Activated CD4-positive, alpha-beta T cell treated with anti-CD3 and anti-CD28 coated beads for 4 hours (primary cell): ENCODE data around the gene TM4SF1.

ENCODE experiments used
- DNase-seq, 2 donors: peaks; one replicate each; pipeline ENCODE4 v3.0.0-alpha.2; 2020

Gene TM4SF1

GRCh38 chr3:149374391-149374790, 3.1 kb downstream of the TM4SF1 start:
- no peak for DNase-seq

DNA sequence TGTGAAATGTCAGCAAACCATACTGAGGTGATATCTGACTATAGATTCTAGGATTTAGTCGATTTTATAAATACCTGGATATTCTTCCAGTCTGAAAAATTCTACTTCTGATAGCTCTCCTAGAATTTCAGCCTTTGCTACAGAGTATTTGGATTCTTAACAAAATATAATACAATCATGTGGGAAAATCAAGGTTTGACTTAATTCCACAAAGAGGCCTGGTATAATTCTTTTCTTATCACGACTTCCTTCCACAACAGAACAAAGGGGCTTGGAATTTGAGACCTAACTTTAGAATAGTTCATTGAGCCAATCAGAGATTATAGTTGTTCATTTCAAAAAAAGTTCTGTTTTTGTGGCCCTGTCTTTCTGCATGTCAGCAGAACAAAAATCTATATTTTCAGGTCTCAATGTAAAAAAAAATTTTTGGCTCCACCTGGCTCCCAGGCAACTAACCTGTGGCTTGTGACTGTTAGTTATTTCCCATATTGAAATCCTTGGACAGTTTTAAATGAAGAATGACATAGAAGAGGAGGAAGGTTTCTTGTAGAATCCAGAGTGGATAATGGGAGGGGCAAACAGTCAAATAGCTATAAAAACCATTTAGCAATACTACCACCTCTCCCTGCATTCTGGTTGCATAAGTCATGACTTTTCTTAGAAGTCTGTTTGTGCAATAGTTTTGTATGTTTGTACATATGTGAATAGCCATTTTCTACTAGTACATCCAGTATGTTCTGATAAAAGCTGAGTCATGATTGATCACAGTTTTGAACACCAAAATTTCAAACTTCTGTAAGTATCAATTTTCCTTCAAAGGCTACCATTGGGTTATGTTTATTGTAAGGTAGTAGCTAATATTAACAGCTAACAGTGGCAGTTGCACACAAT, 4.0 kb downstream of the TM4SF1 start:
- DNase-seq, result no peak

DNA sequence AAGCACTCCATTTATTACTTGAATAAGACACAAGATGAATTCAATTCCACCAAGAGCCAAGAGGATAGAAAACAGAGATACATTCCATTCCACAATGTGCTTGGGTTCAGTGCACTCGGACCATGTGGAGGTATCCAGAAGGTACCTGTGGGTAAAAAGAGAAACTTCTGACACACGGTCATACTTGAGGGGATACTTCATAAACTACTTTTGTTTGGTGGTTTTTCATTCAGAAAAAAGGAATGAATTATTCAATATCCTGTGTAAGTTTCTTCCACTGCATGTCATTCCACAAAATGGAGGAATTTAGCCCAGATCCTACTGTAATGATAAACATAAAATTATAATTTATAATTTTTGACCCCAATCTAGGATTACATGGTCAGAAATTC, 5.7 kb downstream of the TM4SF1 start:
- no peak for DNase-seq

DNA sequence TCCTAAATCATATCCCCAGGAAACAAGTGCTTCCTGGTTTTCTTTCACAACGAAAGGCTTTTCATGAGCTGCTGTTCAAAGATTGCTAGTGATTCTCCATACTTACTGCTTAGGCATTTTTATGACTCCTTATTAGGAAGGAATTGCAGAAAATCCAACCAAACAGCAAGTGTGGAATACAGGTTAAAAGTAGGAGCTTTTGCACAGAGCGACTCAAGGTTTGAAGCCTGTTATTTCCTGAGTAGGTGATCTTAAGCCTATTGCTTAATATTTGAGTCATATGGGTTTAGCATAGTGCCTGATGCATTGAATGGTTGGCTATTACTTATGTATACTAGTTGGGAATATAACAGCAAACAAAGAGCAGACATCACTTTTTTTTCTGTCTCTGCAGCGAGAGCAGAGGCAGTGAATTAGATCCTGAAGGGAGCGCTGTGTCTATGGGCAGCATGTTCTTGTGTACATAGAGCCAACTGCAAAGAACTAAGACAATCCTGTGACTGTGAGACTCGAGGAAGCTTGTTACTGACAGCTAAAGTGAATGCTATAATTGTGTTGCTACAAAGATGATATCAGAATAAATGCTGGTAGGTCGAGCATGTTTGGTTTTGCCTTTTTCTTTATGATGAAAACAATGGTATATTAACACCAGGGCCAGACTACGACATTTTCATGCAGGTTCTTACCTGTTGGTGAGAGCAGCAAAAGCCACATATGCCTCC, 6.3 kb downstream of the TM4SF1 start:
- DNase-seq, result no peak

DNA sequence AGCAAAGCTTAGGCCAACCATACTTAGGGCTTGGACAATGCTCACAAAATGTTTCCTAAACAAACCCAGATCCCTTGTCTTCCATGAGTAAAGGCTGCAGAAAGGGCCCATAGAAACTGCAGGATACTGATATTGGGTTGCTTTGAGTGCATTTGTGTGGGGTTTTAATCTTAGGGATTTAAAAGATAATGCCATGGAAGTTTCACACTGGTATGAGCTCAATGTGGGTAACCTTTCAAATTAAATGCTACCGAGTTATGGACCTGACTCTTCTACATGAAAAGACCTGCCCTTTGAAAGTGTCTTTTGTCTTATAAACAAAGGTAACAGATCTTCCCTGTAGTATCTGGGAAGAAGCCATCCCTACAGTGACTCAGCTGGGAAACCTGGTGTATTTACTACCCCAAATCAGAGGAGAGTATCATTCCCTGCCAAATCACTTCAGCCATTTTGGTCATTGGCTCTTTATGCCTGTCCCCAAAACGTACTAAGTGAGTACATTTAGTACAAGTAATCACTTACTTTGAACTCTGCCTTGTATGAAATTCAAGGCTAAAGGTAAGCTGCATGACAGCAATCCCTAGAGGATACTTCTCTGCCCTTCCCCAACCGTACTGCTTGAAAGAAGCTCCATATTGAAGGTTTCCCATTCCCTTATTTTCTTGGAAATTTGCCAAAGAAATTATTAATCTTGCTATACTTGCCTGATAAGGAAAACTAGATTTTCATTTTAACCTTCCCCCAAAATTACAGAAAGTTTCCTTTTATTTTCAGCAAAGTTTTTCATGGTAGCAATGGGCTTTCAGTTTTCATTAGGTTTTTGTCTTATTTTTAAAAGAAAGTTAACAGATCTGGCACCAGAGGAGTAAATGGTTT, 7.2 kb downstream of the TM4SF1 start:
- DNase-seq, result no peak

DNA sequence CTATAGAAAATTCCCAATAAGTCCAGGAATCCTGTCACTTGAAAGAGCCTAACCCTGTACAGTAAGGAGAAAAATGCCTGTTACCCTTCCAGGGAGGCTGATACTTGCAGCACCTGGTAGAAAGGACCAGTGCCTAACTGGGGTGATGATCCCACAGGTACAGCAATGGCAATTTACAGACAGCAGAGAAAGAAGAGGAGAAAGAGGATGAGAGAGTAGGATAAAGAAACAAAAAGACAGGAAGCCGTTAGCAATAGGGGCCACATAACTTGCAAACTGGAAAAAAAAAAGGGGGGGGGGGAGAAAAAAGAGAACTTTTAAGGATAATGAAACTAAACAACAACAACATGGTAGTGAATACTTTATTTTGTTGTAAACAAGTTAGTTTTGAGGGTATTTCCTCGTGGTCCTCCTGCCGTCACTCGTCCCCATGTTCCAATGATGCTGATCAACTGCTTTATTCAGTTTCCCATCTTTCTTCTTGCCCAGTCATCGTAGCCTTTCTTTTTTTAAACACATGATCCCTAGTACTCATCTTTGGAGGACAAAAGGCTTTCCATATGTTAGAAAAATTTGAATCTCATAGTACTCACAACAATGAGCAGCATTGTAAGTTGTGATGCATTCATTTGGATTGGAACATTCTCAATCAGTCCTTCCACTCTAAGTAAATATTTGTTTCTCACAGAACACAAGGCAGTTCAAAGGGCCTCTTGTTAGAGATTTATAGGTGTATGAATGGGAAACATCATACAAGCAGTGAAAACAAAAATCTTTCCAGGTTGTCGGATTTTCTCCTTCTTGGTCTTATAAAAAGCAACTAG, 8.6 kb downstream of the TM4SF1 start:
- no peak for DNase-seq

DNA sequence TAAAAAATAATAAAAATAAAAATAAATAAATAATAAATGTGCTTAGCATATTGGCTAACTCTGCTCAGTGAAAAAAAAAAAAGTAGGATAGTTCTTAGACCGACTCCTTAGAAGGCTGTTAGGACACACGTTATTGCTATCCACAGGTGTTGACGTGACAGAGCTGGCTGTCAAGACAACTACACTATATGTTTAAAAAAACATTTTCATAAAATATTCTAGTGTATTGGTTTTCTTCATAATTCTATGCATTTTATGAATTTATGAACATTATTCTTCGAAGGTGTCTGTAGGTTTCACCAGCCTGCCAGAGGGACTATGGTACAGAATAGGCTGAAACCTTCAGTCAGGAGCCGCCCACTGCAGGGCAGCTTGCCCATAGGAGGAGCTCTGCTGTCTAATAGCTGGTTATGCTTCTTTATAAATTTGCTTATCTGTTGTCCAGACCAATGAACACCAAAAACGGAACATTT, 9.2 kb downstream of the TM4SF1 start:
- no peak for DNase-seq

DNA sequence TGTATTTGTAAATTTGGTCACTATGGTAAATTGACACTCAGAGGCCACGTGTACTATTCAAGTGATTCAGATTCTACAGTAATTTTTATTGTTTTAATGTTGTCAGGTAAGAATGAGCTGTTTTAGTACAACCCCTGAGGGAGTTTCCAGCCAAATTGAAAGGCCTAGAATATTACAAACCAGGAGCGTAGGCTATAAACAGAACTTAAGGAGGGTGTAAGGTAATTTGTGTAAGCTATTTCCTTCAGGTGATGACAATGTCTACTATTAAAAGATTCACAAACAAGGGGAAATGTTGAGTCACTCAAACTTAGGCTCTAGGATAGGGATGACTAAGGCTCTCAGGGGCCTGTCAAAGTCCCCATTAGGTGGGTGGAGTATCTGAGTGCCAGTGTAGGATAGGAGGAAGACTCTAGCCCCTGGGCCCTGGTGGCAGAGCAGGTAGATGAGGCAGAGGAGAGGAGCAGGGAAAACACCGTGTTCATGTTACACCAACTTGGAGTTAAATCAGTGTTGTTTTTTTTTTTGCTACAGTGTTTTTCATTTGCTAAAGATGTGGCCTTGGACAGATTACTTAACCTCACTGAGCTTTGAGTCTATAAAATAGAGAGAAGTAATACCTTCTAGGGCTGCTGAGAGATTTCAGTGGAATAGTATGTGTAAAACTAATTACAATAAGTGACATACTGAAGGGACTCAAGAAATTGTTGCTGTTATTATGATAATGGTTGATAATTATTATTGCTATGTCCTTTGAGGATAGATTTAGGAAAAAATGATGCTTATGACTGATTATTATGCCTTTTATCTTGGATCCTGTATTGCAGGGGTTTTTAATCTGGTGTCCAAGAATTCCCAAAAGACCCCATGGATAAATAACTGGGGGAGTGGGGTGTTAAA, 10.3 kb downstream of the TM4SF1 start:
- no peak for DNase-seq

DNA sequence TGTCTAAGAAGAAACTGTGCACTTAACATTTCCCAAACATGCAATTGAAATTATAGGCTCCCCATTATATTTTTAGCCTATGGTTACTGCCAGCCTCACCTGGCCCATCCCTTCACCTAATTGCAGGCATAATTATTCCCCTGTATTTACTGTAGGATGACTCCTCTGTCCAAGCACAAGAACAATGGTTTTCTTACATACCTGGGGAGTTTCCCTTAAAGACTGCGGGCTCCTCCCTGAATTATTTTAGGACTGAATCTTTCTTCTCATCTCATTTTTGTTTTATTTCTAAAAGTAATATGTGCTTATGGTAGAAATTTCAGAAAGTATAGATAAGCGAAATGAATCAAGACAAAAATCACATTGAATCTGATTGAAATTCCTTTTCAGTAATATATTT, 11.4 kb downstream of the TM4SF1 start:
- no peak for DNase-seq

- DNase-seq, result no peak
Observed at GRCh38 chr3:149364624-149365023, 12.8 kb downstream of the TM4SF1 start.

DNA sequence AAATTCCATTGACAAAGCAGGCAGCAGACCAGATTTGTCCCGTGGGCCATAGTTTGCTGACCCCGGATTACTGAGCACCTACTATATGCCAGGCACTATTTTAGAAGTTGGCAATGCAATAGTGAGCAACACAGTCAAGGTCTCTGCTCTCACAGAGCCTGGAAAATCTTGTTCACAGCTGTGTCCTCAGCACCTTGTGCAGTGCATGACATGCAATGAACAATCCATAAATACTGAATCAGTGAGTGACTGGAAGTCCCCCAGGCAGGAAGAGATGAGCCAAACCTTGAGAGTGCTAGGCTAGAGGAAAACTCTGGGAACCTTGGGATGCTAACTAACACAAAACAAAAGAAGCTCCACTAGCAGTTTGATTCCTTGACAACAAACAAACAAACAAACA, 14.4 kb downstream of the TM4SF1 start:
- DNase-seq, result no peak

DNA sequence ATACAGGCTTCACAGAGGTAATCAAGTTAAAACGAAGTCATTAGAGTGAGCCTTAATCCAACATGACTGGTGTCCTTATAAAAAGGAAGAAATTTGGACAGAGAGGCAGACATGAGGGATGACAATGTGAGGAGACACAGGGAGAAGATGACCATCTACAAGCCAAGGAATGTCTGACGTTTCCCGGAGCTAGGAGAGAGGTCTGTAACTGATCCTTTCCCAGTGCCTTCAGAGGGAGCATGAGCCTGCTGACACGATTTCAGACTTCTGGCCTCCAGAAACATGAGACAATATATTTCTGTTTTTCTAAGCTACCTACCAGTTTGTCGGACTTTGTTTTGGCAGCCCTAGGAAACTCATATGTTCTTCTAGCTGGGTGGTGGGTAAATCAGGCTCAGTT, 15.1 kb downstream of the TM4SF1 start:
- no peak for DNase-seq

DNA sequence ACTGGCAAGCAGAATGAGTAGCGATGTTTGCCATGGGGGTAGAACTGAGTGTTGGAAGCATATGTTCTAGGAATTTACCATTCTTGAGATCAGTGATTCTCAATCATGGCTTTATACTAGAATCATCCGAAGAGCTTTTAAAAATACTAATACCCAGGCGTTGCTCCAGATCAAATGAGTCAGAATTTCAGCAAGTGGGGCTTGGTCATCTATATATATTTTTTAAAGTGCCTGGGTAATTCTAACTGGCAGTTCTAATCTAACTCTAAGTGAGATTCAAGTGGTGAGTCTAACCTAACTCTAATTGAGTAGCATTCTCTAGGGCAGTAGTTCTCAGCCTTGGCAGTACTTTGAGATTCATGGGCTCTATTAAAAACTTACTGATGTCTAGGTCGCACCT, 20.8 kb downstream of the TM4SF1 start:
- no peak for DNase-seq

- DNase-seq, result no peak
Observed at GRCh38 chr3:149356044-149356592, 21.3 kb downstream of the TM4SF1 start.

DNA sequence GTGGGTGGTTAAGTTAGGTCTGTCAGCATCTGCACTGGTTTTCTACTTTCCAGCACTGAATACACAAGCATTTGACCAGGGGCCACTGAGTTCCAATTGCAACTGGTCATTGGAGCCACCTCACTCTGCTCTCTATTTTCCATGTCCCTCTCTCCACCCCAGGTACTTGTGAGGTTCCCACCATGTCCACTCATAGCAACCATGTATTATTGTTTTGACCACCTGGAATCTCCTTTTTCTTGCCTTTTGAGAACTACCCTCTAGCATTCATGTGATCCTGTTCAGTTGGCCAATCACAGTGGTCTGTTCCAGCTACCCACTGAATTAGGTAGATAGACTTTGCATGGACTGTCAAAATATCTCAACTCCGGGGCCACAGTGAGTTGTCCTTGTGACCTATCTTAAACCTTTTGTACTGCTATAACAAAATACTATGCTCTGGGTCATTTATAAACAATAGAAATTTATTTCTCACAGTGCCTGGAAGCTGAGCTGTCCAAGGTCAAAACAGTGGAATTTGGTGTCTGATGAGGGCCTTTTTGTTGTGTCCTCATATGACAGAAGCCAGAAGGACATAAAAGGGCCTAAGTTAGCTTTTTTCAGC, 23.8 kb downstream of the TM4SF1 start:
- no peak for DNase-seq

GRCh38 chr3:149352556-149352955, 24.9 kb downstream of the TM4SF1 start:
- DNase-seq, result no peak

GRCh38 chr3:149343951-149344350, 33.5 kb downstream of the TM4SF1 start:
- no peak for DNase-seq

GRCh38 chr3:149342413-149343380, 34.8 kb downstream of the TM4SF1 start:
- no peak for DNase-seq

DNA sequence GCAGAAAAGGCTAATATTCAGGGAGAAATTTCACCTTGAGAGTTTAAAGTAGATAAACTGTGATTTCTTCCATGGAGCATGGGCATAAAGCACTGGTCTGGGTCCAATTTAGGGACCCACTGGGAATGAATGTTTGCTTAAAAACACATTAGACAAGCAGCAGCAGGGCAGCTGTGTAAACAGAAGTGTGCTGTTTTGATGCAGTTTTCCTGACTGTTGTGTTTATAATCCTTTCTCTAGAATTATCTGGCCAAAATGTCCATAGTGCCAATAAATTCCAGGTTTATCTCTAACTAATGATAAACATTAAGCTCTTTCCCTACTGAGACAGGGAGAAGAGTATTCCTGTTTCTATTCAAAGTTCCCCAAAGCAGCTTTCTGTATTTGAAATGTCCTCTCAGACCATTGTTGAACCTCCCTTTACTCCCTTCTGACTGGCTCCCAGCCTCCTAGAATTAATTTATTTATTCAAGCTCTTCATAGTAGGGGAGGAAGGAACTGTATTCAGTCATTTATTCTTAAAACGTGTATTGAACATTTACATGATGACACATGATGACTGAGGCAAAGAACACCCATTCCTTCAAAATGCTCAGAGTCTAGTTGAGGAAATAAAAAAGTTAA, 37.0 kb downstream of the TM4SF1 start:
- DNase-seq, result no peak
